Measurements from ENCODE around the gene PRPF38A.

The PRPF38A gene

GRCh38 chr1:52402860-52403240, 1.6 kb upstream of the PRPF38A start:
- Histone ChIP-seq H3K27me3 (ENCODE audit: low read depth, low read length) (no peaks in the 10 kb centered on the region), H3K4me3 (ENCODE audit: low read depth in 1 of 2, low read length in 2 of 2) (no peak overlapping the region), H3K27ac (ENCODE audit: low read length) (no peak overlapping the region), H3K4me1 (ENCODE audit: control insufficient read depth in 1 of 2, insufficient read depth in 2 of 2, low read length in 2 of 2) (peaks cover 3 to 23% of the 10 kb centered on the region in 2 donors), H3K36me3 (ENCODE audit: control insufficient read depth in 1 of 2, insufficient read depth in 2 of 2, low read length in 2 of 2) (peaks cover 9 to 11% of the 10 kb centered on the region in 2 donors), H3K9me3 (ENCODE audit: control insufficient read depth in 1 of 2, low read length in 2 of 2) (no peaks in the 10 kb centered on the region)

DNA sequence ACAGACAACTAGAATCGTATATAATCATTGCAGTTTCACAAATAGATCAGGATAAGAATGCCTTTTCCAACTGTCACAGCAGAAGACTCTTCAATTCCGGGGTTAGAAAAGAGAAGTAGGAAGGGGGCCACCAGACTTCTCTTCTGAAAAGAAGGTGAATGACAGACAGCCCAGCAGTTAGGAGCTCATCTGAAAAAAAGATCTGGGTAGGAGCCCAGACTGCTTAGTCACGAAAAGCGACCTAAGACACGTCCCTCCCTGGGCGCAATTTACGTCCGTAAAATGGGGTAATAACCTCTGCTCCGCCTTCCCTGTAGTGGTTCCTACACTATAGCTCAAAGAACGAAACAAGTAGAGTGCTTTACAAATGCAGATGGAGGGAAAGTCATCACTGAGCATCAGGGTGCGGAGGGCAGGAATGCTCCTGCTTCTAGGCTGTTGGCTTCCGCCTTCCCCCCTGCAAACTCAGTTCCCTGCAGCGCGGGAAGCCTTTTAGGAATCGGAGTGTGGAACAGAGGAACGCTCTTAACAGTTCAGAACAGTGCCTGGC, 761 bp upstream of the PRPF38A start:
- peaks cover 14 to 16% of the 10 kb centered on the region in 2 donors for H3K36me3 ChIP-seq (ENCODE audit: control insufficient read depth in 1 of 2, insufficient read depth in 2 of 2, low read length in 2 of 2)
- peak overlapping the region; percentile 91 to 100 for H3K4me3 ChIP-seq (ENCODE audit: low read depth in 1 of 2, low read length in 2 of 2)
- no peaks in the 10 kb centered on the region for H3K27me3 ChIP-seq (ENCODE audit: low read depth, low read length)
- no peaks in the 10 kb centered on the region for H3K9me3 ChIP-seq (ENCODE audit: control insufficient read depth in 1 of 2, low read length in 2 of 2)
- peak overlapping the region; percentile 6 for H3K27ac ChIP-seq (ENCODE audit: low read length)
- H3K4me1 ChIP-seq (ENCODE audit: control insufficient read depth in 1 of 2, insufficient read depth in 2 of 2, low read length in 2 of 2), result peaks cover 3 to 23% of the 10 kb centered on the region in 2 donors

DNA sequence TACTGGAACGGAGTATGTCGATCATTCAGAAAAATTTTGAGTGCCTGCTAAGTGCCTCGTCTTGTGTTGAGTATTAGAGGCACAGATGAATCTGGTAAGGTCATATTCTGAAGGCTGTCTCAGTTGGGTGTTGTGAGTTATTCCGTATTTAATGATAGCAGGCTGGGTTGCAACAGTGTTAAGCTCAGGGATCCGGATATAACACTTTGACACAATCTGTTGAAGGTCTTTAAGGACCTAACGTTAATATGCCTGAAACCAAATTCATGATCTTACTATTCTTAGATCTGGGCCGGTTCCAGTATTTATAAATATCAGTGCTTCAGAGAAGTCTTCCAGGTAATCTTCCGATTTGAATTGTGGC, 555 bp downstream of the PRPF38A start:
- H3K27ac ChIP-seq (ENCODE audit: low read length), result peak overlapping the region; percentile 98
- peaks cover 3 to 23% of the 10 kb centered on the region in 2 donors for H3K4me1 ChIP-seq (ENCODE audit: control insufficient read depth in 1 of 2, insufficient read depth in 2 of 2, low read length in 2 of 2)
- H3K36me3 ChIP-seq (ENCODE audit: control insufficient read depth in 1 of 2, insufficient read depth in 2 of 2, low read length in 2 of 2), result peaks cover 23 to 28% of the 10 kb centered on the region in 2 donors
- H3K9me3 ChIP-seq (ENCODE audit: control insufficient read depth in 1 of 2, low read length in 2 of 2), result no peaks in the 10 kb centered on the region
- peak overlapping the region; percentile 91 to 100 for H3K4me3 ChIP-seq (ENCODE audit: low read depth in 1 of 2, low read length in 2 of 2)
- H3K27me3 ChIP-seq (ENCODE audit: low read depth, low read length), result no peaks in the 10 kb centered on the region

DNA sequence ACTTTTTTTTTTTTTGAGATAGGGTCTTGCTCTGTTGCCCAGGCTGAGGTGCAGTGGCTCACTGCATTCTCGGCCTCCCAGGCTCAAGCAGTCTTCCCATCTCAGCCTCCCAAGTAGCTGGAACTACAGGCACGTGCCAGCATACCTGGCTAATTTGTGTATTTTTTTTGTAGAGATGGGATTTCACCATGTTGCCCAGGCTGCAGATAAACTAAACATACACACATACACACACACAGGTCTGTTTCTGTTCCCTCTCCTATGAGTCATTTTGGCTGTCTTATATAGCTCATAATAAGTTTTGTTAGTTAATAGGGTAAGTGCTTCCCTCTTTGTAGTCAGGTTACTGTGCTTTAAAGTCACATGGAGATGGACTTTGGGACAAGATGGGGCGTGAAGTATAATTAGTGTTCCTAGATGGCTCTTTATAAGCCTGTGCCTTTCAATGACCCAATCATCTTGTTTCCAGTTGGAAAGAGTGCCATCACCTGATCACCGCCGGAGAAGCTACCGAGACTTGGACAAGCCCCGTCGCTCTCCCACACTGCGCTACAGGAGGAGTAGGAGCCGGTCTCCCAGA, 9.1 kb downstream of the PRPF38A start:
- H3K27ac ChIP-seq (ENCODE audit: low read length), result no peak overlapping the region
- H3K4me1 ChIP-seq (ENCODE audit: control insufficient read depth in 1 of 2, insufficient read depth in 2 of 2, low read length in 2 of 2), result no peaks in the 10 kb centered on the region
- H3K27me3 ChIP-seq (ENCODE audit: low read depth, low read length), result no peaks in the 10 kb centered on the region
- H3K9me3 ChIP-seq (ENCODE audit: control insufficient read depth in 1 of 2, low read length in 2 of 2), result no peaks in the 10 kb centered on the region
- H3K4me3 ChIP-seq (ENCODE audit: low read depth in 1 of 2, low read length in 2 of 2), result no peak overlapping the region
- H3K36me3 ChIP-seq (ENCODE audit: control insufficient read depth in 1 of 2, insufficient read depth in 2 of 2, low read length in 2 of 2), result peaks cover 77 to 92% of the 10 kb centered on the region in 2 donors

GRCh38 chr1:52414942-52415341, 10.5 kb downstream of the PRPF38A start:
- Histone ChIP-seq H3K27me3 (ENCODE audit: low read depth, low read length) (no peaks in the 10 kb centered on the region), H3K4me1 (ENCODE audit: control insufficient read depth in 1 of 2, insufficient read depth in 2 of 2, low read length in 2 of 2) (no peaks in the 10 kb centered on the region), H3K4me3 (ENCODE audit: low read depth in 1 of 2, low read length in 2 of 2) (no peak overlapping the region), H3K9me3 (ENCODE audit: control insufficient read depth in 1 of 2, low read length in 2 of 2) (no peaks in the 10 kb centered on the region), H3K27ac (ENCODE audit: low read length) (no peak overlapping the region), H3K36me3 (ENCODE audit: control insufficient read depth in 1 of 2, insufficient read depth in 2 of 2, low read length in 2 of 2) (peaks cover 71 to 88% of the 10 kb centered on the region in 2 donors)

DNA sequence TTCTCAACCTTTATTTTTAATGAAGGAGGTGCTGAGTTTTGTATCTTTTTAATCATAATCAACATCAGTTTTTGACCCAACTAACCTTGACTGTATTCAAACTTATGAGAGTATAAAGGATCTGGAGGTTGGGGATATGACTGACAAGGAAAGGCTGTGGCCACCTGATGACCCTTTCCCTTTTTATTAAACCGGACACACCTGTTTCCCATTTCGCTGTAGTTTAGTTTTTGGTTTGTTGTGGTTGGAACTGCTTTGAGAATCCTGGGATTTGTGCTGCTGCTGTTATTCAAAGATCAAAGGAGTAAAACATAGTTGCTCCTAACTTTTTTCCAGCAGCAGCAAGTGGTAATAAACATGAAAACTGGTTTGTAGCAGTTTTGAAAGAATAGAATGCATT, 12.4 kb downstream of the PRPF38A start:
- no peaks in the 10 kb centered on the region for H3K27me3 ChIP-seq (ENCODE audit: low read depth, low read length)
- no peaks in the 10 kb centered on the region for H3K4me1 ChIP-seq (ENCODE audit: control insufficient read depth in 1 of 2, insufficient read depth in 2 of 2, low read length in 2 of 2)
- H3K4me3 ChIP-seq (ENCODE audit: low read depth in 1 of 2, low read length in 2 of 2), result no peak overlapping the region
- H3K27ac ChIP-seq (ENCODE audit: low read length), result no peak overlapping the region
- peaks cover 58 to 80% of the 10 kb centered on the region in 2 donors for H3K36me3 ChIP-seq (ENCODE audit: control insufficient read depth in 1 of 2, insufficient read depth in 2 of 2, low read length in 2 of 2)
- H3K9me3 ChIP-seq (ENCODE audit: control insufficient read depth in 1 of 2, low read length in 2 of 2), result no peaks in the 10 kb centered on the region

DNA sequence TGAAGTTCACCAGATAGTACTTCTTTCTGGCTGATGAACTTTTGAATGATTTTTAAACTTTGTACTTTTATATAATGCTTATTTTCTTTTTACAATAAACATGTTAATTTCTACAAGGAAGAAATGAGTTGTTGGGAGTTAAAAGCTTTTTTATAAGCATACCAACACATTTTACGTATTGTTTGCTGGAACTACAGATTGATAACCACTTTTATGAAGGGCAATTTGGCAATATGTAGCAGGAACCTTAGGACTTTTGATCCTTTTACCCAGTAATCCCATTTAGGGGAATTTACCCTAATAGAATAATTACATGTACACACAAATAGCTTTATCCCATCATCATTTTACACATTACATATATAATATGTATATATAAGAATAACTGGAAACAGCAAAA, 16.3 kb downstream of the PRPF38A start:
- Histone ChIP-seq H3K9me3 (ENCODE audit: control insufficient read depth in 1 of 2, low read length in 2 of 2) (no peaks in the 10 kb centered on the region), H3K4me1 (ENCODE audit: control insufficient read depth in 1 of 2, insufficient read depth in 2 of 2, low read length in 2 of 2) (no peaks in the 10 kb centered on the region), H3K27ac (ENCODE audit: low read length) (no peak overlapping the region), H3K27me3 (ENCODE audit: low read depth, low read length) (no peaks in the 10 kb centered on the region), H3K36me3 (ENCODE audit: control insufficient read depth in 1 of 2, insufficient read depth in 2 of 2, low read length in 2 of 2) (peaks cover 23 to 61% of the 10 kb centered on the region in 2 donors), H3K4me3 (ENCODE audit: low read depth in 1 of 2, low read length in 2 of 2) (no peak overlapping the region)

DNA sequence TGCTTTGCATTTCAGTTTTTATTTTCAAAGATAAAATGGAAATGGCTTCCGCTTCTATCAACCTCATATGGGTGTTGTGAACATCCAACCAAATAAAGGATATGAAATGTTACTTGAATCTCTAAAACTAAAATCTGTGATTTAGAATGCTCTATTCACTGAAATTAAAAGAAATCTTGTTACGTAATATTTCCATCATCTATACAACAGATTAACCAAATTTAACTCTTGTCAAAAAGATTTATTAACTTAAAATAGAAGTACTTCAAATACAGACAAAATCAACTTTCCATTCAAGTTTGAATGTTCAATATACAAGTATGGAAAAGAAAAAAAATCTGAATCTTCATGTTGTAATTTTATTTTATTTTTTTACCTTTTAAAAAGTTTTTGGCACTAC, 18.7 kb downstream of the PRPF38A start:
- Histone ChIP-seq H3K4me1 (ENCODE audit: control insufficient read depth in 1 of 2, insufficient read depth in 2 of 2, low read length in 2 of 2) (no peaks in the 10 kb centered on the region), H3K27ac (ENCODE audit: low read length) (no peak overlapping the region), H3K9me3 (ENCODE audit: control insufficient read depth in 1 of 2, low read length in 2 of 2) (no peaks in the 10 kb centered on the region), H3K36me3 (ENCODE audit: control insufficient read depth in 1 of 2, insufficient read depth in 2 of 2, low read length in 2 of 2) (peaks cover 14 to 52% of the 10 kb centered on the region in 2 donors), H3K4me3 (ENCODE audit: low read depth in 1 of 2, low read length in 2 of 2) (no peak overlapping the region), H3K27me3 (ENCODE audit: low read depth, low read length) (no peaks in the 10 kb centered on the region)

DNA sequence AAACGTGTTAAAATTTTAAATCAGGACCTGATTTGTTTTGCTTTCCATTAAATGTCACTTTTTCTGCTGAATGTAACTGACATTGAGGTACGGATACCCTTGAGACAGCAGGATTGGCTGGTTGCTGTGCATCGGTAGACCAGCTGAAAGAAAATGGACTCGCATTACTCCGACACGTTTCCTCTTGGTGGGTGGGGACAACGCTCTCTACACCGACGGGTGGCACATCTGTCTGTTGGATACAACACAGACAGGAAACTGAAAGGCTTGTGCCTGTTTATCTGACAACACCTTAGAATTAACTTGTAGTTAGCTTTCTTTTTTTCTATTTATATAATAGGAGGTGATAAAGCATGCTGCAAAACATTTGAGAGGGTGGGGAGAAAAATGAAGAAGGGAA, 19.4 kb downstream of the PRPF38A start:
- no peak overlapping the region for H3K4me3 ChIP-seq (ENCODE audit: low read depth in 1 of 2, low read length in 2 of 2)
- no peak overlapping the region for H3K27ac ChIP-seq (ENCODE audit: low read length)
- H3K9me3 ChIP-seq (ENCODE audit: control insufficient read depth in 1 of 2, low read length in 2 of 2), result no peaks in the 10 kb centered on the region
- H3K4me1 ChIP-seq (ENCODE audit: control insufficient read depth in 1 of 2, insufficient read depth in 2 of 2, low read length in 2 of 2), result no peaks in the 10 kb centered on the region
- H3K36me3 ChIP-seq (ENCODE audit: control insufficient read depth in 1 of 2, insufficient read depth in 2 of 2, low read length in 2 of 2), result peaks cover 6 to 46% of the 10 kb centered on the region in 2 donors
- no peaks in the 10 kb centered on the region for H3K27me3 ChIP-seq (ENCODE audit: low read depth, low read length)

- Histone ChIP-seq H3K4me1 (ENCODE audit: control insufficient read depth in 1 of 2, insufficient read depth in 2 of 2, low read length in 2 of 2) (no peaks in the 10 kb centered on the region), H3K27ac (ENCODE audit: low read length) (no peak overlapping the region), H3K27me3 (ENCODE audit: low read depth, low read length) (no peaks in the 10 kb centered on the region), H3K4me3 (ENCODE audit: low read depth in 1 of 2, low read length in 2 of 2) (no peak overlapping the region), H3K9me3 (ENCODE audit: control insufficient read depth in 1 of 2, low read length in 2 of 2) (no peaks in the 10 kb centered on the region), H3K36me3 (ENCODE audit: control insufficient read depth in 1 of 2, insufficient read depth in 2 of 2, low read length in 2 of 2) (peaks cover 4 to 43% of the 10 kb centered on the region in 2 donors)
These were observed 19.8 kb downstream of the PRPF38A start for GRCh38 chr1:52424231-52424636.

GRCh38 chr1:52424813-52425212, 20.4 kb downstream of the PRPF38A start:
- H3K36me3 ChIP-seq (ENCODE audit: control insufficient read depth in 1 of 2, insufficient read depth in 2 of 2, low read length in 2 of 2), result peaks cover 4 to 41% of the 10 kb centered on the region in 2 donors

DNA sequence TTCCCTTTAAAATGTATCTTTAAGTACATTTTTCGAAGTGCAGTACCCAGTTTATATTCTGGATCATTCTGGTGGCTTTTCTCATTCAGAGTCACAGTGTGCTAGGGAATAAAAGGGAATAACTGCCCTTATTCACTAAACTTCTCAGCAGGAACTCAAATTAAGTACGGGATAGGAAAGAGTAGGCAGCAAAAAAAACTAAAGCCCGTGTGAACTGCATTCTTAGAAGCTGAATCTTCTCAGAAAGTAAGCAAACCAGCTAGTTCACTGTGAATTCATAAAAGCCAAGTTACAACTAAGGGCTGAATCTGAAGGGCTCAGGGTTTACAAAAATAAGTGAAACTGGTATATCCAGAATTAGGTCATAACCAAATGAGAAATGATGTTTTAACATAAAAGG, 22.0 kb downstream of the PRPF38A start:
- no peaks in the 10 kb centered on the region for H3K9me3 ChIP-seq (ENCODE audit: control insufficient read depth in 1 of 2, low read length in 2 of 2)
- no peak overlapping the region for H3K4me3 ChIP-seq (ENCODE audit: low read depth in 1 of 2, low read length in 2 of 2)
- H3K36me3 ChIP-seq (ENCODE audit: control insufficient read depth in 1 of 2, insufficient read depth in 2 of 2, low read length in 2 of 2), result peaks cover 11 to 51% of the 10 kb centered on the region in 2 donors
- H3K27me3 ChIP-seq (ENCODE audit: low read depth, low read length), result no peaks in the 10 kb centered on the region
- no peak overlapping the region for H3K27ac ChIP-seq (ENCODE audit: low read length)
- H3K4me1 ChIP-seq (ENCODE audit: control insufficient read depth in 1 of 2, insufficient read depth in 2 of 2, low read length in 2 of 2), result no peaks in the 10 kb centered on the region

More at GRCh38 chr1:52424813-52425212, 20.4 kb downstream of the PRPF38A start:
- no peaks in the 10 kb centered on the region for H3K9me3 ChIP-seq (ENCODE audit: control insufficient read depth in 1 of 2, low read length in 2 of 2)
- H3K4me1 ChIP-seq (ENCODE audit: control insufficient read depth in 1 of 2, insufficient read depth in 2 of 2, low read length in 2 of 2), result no peaks in the 10 kb centered on the region
- H3K27ac ChIP-seq (ENCODE audit: low read length), result no peak overlapping the region
- H3K4me3 ChIP-seq (ENCODE audit: low read depth in 1 of 2, low read length in 2 of 2), result no peak overlapping the region
- H3K27me3 ChIP-seq (ENCODE audit: low read depth, low read length), result no peaks in the 10 kb centered on the region

Data from muscle layer of duodenum (tissue), 2 donors.